ENCODE measurements around the gene MMP17.

The MMP17 gene

GRCh38 chr12:131827961-131828534, at the start of gene MMP17:
TSS of gene MMP17 (plus strand) at chr12:131828393. CDS start at chr12:131828495, 102 bp downstream.
- peak; percentile 36 to 44 for DNase-seq

GRCh38 chr12:131779027-131779426, 49.2 kb upstream of the MMP17 start:
- DNase-seq: no peak

GRCh38 chr12:131782061-131782460, 46.1 kb upstream of the MMP17 start:
- no peak for DNase-seq

DNA sequence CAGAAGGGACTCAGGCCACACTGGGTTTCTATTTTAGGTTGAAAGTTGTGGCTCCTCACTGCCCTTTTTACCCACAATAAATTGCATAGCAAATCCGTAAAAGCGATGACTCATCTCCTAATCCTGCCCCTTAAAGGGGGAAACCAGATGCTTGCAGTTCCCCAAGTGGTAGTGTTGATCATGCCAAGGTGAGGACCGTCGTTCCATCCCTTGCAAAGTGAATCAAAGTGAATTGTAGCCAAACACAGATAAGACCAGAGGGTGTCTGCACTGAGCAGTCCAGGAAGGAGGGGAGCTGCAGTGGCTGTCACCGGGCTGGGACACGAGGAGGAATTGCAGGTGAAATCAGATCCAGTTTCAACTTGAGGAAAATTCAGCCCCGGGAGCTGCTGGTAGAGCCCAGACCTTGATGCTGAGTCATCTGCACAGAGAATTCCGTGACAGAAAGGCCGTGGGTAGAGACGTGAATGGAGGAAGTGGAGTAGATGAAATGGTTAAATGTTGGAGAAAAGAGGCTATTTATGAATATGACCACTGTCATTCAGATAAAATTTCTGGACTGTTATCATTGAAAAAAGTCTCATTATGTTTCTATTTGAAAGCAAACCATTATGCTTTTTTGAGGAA, 44.2 kb upstream of the MMP17 start:
- peak; percentile 64 to 90 for DNase-seq

DNA sequence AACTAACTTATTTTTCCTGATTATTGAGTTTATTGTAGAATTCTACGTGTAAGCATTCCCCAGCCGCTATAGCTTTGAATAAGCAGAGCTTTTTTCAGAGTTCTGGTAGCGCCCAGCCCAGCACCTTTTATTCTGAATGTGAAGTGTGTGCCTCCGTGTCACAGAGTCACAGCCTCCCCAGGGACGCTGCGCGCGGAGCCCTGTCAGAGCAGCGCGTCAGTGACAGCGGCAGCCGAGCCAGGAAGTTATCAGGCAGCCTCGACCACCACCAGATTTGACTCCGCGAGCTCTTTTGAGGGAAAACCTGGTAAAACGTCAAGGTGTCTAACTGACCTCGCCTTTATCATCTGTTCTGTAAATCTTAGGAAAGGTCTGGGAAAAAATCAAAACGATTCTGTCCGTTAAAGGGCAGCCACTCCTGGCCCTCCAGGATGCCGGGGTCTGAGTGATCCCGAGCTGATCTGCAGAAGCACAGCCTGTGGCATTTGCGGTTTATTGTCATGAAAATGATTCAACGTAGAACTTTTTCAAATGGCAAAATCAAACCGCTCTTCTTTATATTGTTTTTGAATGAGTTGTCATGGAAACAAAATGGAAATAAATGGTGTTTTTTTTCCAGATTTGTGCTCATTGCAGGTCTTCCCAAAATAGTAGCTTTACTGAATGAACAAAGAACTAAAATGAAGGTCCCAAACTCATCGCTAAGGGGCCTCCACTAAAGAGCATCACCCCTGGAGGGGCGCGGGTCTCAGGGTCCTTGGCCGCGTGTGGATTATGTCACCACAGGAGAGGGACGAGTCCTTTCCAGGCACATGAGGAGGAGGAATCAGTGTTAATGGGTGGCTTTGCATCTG, 43.1 kb upstream of the MMP17 start:
- DNase-seq: no peak

DNA sequence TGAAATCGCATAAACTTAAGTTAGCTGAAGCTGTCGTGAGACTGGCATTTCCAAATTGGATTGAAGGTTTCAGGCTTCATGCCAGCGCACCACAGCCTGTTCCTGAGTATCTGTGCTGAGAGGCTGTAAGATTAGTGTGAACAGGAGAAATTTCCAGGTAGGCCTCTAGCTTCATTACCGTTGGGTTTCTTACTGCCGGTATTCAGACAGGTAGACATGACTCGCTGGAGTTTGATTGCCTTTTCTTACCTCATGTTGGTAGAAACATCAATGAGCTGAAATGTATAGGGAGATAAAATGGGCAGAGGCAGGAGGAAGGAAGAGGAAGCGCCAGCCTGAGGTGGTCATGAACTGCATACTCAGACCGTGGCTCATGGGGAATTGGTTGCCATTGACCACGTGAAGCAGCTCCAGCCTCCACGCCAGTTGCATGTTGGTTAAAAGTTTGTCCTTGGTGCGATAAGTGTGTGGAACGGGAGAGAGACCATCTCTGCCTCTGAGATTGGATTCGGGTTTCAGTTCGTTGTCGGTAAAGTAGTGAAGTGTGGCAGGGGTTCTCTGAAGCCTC, 42.3 kb upstream of the MMP17 start:
- no peak for DNase-seq

DNA sequence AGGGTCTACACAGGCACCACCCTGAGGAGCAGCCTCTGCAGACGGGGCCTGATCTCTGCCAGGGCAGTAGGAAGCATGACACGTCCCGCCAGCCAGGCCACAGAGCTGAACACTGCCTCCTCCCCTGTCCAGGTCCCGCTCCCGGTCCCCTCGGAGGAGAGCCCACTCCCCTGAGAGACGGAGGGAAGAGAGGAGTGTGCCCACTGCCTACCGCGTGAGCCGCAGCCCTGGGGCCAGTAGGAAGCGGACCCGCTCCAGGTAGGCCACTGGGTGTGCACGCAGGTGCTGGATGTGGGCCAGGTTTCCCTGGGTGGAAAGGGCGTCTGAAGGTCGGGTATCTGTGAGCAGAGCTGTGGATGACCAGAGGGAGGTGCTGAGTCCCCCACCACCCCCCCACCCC, 41.9 kb upstream of the MMP17 start:
- no peak for DNase-seq

DNA sequence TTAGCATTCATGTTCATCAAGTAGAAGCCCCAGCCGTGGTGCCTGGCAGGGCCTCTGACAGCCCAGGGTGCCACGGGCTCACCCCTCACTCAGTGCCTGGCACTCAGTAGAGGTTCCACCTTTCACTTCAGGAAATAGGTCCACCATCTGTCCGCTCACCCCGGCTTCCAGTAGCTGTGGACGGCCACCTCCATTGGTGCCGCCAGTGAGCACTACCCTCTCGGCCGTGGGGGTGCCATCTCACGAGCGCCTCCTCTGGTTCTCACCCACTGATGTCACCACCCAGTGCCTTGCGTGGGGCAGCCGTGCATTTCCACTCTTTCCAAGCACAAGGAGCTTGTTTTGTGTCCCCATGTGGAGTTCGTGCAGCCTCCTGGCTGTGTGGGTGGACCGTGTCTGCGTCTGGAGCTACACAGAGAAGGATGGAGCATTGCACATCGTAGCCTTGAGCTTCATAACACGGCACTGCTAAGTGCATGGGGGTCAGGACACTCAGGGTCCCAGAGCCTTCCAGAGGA, 41.0 kb upstream of the MMP17 start:
- no peak for DNase-seq

DNA sequence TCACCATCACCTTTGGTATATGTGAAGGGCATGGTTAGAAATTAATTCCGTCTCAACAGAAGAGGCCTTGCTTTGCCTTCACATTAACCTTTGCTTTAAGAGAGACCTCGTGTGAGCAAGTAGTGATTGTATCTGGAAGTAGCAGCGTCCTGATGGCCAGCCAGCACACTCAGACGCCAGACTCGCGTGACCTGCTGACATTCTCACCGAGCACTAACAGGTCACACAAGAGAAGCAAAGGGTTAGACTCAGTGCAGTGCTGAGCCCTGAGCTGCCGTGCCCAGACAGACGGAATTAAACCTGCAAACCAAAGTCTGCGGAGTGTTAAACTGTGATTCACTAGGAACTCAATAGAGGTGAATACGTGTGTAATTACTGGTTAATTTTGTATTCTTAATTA, 40.1 kb upstream of the MMP17 start:
- no peak for DNase-seq

DNA sequence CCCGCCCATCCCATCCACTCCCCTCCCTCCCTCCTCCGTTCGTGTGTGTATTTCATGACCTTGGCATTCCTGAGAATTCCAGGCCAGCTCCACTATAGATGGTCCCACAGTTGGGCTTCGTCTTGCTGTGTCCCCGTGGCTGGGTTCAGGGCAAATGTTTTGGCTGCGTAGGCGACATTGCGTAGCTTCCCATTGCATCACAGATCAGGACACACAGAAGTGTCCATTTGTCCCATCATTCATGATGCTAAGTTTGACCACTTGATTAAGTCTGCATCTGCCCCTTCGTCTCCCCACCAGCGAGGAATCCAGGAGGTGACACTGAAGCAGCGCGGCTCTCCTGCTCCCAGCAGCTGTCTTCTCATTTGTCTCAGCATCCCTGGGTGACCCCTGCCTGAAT, 38.6 kb upstream of the MMP17 start:
- no peak for DNase-seq

GRCh38 chr12:131793243-131794022, 34.8 kb upstream of the MMP17 start:
- no peak for DNase-seq

GRCh38 chr12:131794061-131794460, 34.1 kb upstream of the MMP17 start:
- no peak for DNase-seq

DNA sequence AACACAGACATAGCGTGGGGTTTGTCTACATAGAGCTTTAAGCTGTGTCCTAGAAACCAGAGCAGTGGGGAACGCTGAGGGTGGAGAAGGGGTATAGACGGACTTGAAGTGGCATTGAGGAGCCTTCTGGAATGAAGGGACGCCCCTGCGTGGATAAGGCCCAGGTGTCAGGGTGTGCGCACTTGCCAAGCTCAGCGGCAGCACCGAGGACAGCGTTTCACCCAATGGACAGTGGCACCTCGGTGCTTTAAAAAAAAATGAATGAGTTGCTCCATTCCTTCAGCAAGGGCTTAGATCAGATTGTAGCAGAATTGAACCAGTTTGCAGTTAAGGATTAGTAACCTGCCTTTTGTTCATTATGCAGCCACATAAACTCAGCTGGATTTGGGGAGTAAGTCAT, 33.6 kb upstream of the MMP17 start:
- no peak for DNase-seq

- DNase-seq: no peak
Observed at GRCh38 chr12:131795064-131795463, 33.1 kb upstream of the MMP17 start.

GRCh38 chr12:131795690-131796410, 32.3 kb upstream of the MMP17 start:
- DNase-seq: no peak

GRCh38 chr12:131796411-131796736, 31.8 kb upstream of the MMP17 start:
- DNase-seq: no peak

GRCh38 chr12:131796754-131797587, 31.2 kb upstream of the MMP17 start:
- DNase-seq: no peak

DNA sequence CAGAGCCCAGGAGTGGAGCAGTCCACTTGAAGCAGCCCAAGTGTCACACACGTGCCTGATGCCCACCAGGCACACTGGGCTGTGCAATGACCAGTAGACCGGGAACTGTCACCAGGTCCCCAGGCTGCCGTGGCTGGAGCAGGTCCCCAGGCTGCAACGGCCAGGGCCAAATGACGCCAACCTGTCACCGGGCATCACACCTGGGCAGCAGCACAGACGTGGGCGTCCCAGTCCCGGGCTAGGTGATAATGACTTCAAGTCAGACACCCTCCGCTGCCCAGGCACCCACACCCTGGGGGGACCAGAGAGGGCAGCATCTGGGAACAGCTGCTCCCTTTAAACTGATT, 30.6 kb upstream of the MMP17 start:
- no peak for DNase-seq

DNA sequence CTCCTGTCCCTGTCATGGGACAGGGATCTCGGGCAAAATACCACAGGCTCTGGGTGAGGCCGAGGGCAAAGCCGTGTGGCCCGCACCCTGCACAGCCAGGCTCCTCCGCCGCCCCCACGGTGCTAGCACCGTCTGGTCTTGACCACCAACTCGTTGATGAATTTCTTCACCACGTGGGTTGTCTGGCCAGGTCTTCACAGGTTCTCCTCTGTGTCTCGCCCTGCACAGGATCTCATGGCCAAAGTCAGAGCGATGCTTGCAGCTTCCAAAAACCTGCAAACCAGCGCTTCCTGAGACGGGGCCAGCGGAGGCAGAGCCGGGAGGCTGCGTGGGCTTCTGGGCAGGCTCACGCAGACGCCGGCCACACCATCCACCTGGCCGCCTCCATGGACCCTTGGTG, 29.0 kb upstream of the MMP17 start:
- DNase-seq: no peak

DNA sequence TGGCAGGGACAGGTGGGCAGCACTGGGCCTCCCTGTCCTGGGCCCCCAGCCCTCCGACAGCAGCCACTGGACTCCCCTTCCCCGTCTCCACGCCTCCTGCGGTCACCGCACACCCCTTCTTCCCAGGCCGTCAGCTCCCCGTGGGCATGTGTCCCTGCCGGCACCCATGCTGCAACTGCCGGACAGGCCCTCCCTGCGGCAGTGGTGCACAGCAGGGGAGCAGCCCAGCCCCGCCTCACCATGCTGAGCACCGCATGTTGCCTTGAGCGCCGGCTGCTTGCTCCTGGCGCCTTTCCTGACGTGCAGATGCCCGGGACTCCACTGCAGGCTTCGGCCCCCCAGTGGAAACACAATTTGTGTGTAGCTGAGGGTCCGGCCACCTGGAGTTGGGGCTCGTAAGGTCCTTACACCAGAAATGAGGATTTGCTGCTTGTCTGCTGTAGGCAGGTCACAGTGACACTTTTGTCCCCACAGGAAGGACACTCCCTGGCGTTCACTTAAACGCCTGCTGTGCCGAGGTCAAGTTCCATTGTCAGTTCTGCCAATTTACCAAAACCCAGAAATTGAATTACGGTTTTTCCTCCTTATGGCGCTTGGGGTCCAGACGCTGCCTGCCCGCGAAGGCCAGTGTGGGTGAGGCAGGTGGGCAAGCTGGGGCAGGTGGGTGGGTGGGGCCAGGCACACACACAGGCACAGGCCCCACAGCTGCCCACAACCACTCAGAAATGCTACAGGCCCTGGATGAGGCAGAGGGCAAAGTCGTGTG, 28.2 kb upstream of the MMP17 start:
- DNase-seq: no peak
